H1 (cell line): Measurements from ENCODE around the gene CCDC73. TPM values are rescaled to one million over a fixed set of nuclear protein-coding genes. Genes with fewer than 3 reads are reported as not detected.

ENCODE experiments used
- CTCF ChIA-PET: fragments of 300-600 bp; sonication (Branson Sonifier 250); formaldehyde crosslinking; loops from one replicate; lab custom pipeline; 2021; ENCODE audit not compliant: partially characterized antibody; lab: Charles Lee
- POLR2A ChIA-PET: fragments of 300-600 bp; sonication (Branson Sonifier 250); formaldehyde crosslinking; loops from one replicate; lab custom pipeline; 2021; ENCODE audit warnings: inconsistent platforms; ENCODE audit not compliant: partially characterized antibody; lab: Charles Lee
- DNase-seq, 2 experiments: peaks; one replicate each; pipeline versions ENCODE4 v3.0.0 to v3.0.0-alpha.2; 2010 to 2022; ENCODE audit warnings: low spot score in 2 of 2, low read depth in 1 of 2, mixed read lengths in 1 of 2
- FAIRE-seq: peaks from 2 replicates; lab custom pipeline; 2011; peaks lifted over from hg19 to GRCh38; lab: Jason Lieb, UNC
- H2AFZ ChIP-seq: 2 replicates; pipeline ENCODE4 v1.8.1; 2012; ENCODE audit warnings: low read length, inconsistent platforms
- H2AK5ac ChIP-seq: 2 replicates; pipeline ENCODE4 v1.6.1; 2013; ENCODE audit warnings: low read depth, low read length
- H2BK120ac ChIP-seq: replicated peaks from 2 replicates; pipeline ENCODE3; 2013; ENCODE audit warnings: low read depth, low read length, inconsistent platforms
- H2BK12ac ChIP-seq: 2 replicates; pipeline ENCODE4 v1.6.1; 2013; ENCODE audit warnings: low read depth, low read length
- H2BK15ac ChIP-seq: 2 replicates; pipeline ENCODE4 v1.6.1; 2013; ENCODE audit warnings: low read length
- H2BK20ac ChIP-seq: 2 replicates; pipeline ENCODE4 v1.6.1; 2013; ENCODE audit warnings: low read length
- H2BK5ac ChIP-seq: 2 replicates; pipeline ENCODE4 v1.6.1; 2013; ENCODE audit warnings: low read depth, low read length
- H3K14ac ChIP-seq: 2 replicates; pipeline ENCODE4 v1.6.1; 2013; ENCODE audit warnings: inconsistent platforms; ENCODE audit not compliant: insufficient read length
- H3K18ac ChIP-seq: 2 replicates; pipeline ENCODE4 v1.6.1; 2013; ENCODE audit warnings: low read length; ENCODE audit errors: extremely low read depth
- H3K23ac ChIP-seq: 2 replicates; pipeline ENCODE4 v1.6.1; 2013; ENCODE audit warnings: inconsistent platforms; ENCODE audit not compliant: insufficient read length
- H3K23me2 ChIP-seq: 2 replicates; pipeline ENCODE4 v1.6.1; 2013; ENCODE audit warnings: low read depth, low read length
- H3K27ac ChIP-seq: 2 replicates; pipeline ENCODE4 v1.6.1; 2011; ENCODE audit warnings: low read depth, low read length, inconsistent platforms
- H3K27me3 ChIP-seq, 4 experiments: replicated peaks in 1 of 4; 1 replicate in 1 of 4; 2 replicates in 3 of 4; pipeline versions ENCODE4 v1.6.1 to v1.8.1; 2011 to 2013; ENCODE audit warnings: low read length in 3 of 4, mild to moderate bottlenecking in 3 of 4, inconsistent platforms in 2 of 4, mixed read lengths in 2 of 4, moderate library complexity in 1 of 4; ENCODE audit not compliant: control insufficient read depth in 3 of 4, insufficient read depth in 3 of 4; ENCODE audit errors: extremely low read depth in 1 of 4
- H3K36me3 ChIP-seq, 4 experiments: 2 replicates each; pipeline versions ENCODE4 v1.6.1 to v1.8.1; 2011 to 2013; ENCODE audit warnings: mild to moderate bottlenecking in 4 of 4, low read length in 3 of 4, moderate library complexity in 2 of 4, control low read depth in 1 of 4, inconsistent platforms in 1 of 4; ENCODE audit not compliant: insufficient read depth in 4 of 4, control insufficient read depth in 2 of 4
- H3K4ac ChIP-seq: replicated peaks from 2 replicates; pipeline ENCODE3; 2013; ENCODE audit warnings: low read length, low read depth, mixed read lengths, inconsistent platforms; ENCODE audit not compliant: insufficient read length
- H3K4me1 ChIP-seq, 4 experiments: replicated peaks in 1 of 4; 1 replicate in 1 of 4; 2 replicates in 3 of 4; pipeline versions ENCODE4 v1.6.1 to v1.8.1; 2011 to 2013; ENCODE audit warnings: low read length in 3 of 4, inconsistent platforms in 2 of 4, mixed read lengths in 1 of 4; ENCODE audit not compliant: insufficient read depth in 4 of 4, control insufficient read depth in 3 of 4
- H3K4me2 ChIP-seq, 2 experiments: 2 replicates each; pipeline versions ENCODE4 v1.6.1 to v1.8.1; 2011 to 2013; ENCODE audit warnings: low read depth in 2 of 2, low read length in 2 of 2, control low read depth in 1 of 2, inconsistent platforms in 1 of 2, mild to moderate bottlenecking in 1 of 2; ENCODE audit not compliant: insufficient read depth in 1 of 2
- H3K4me3 ChIP-seq, 4 experiments: fragments of 200-600, 300-600 bp in 1 of 4; sonication (generic), shearing (Covaris generic), sonication (Bioruptor Twin) in 1 of 4; 2 replicates each; pipeline versions ENCODE4 v1.5.1 to v1.8.1; 2011 to 2016; ENCODE audit warnings: low read length in 4 of 4, low read depth in 3 of 4, control low read depth in 2 of 4, inconsistent platforms in 2 of 4, mild to moderate bottlenecking in 2 of 4, mixed read lengths in 1 of 4, moderate library complexity in 1 of 4; ENCODE audit not compliant: insufficient read depth in 2 of 4; ENCODE audit errors: extremely low read depth in 1 of 4
- H3K56ac ChIP-seq: replicated peaks from 2 replicates; pipeline ENCODE3; 2013; ENCODE audit warnings: low read depth, mild to moderate bottlenecking, mixed read lengths, low read length, inconsistent platforms; ENCODE audit not compliant: insufficient read length
- H3K79me1 ChIP-seq: 2 replicates; pipeline ENCODE4 v1.6.1; 2013; ENCODE audit warnings: low read depth, low read length, control low read depth
- H3K79me2 ChIP-seq, 2 experiments: 2 replicates each; pipeline versions ENCODE4 v1.6.1 to v1.8.1; 2012 to 2013; ENCODE audit warnings: low read length in 2 of 2, mild to moderate bottlenecking in 2 of 2, inconsistent platforms in 1 of 2; ENCODE audit not compliant: insufficient read depth in 2 of 2, control insufficient read depth in 1 of 2
- H3K9ac ChIP-seq, 4 experiments: replicated peaks in 1 of 4; 1 replicate in 1 of 4; 2 replicates in 3 of 4; pipeline versions ENCODE4 v1.6.1 to v1.8.1; 2011 to 2013; ENCODE audit warnings: low read depth in 3 of 4, low read length in 3 of 4, control low read depth in 2 of 4, mild to moderate bottlenecking in 2 of 4, moderate library complexity in 2 of 4, inconsistent platforms in 1 of 4; ENCODE audit errors: extremely low read depth in 1 of 4
- H3K9me3 ChIP-seq, 2 experiments: 2 replicates each; pipeline versions ENCODE4 v1.6.1 to v1.8.1; 2012 to 2013; ENCODE audit warnings: mild to moderate bottlenecking in 2 of 2, moderate library complexity in 2 of 2, control low read depth in 1 of 2, inconsistent platforms in 1 of 2, low read depth in 1 of 2, low read length in 1 of 2, mixed read lengths in 1 of 2; ENCODE audit not compliant: insufficient read depth in 2 of 2
- H4K20me1 ChIP-seq, 2 experiments: replicated peaks in 1 of 2; 2 replicates each; pipeline versions ENCODE3 to v1.8.1; 2011 to 2013; ENCODE audit warnings: inconsistent platforms in 2 of 2, low read length in 2 of 2, mild to moderate bottlenecking in 1 of 2; ENCODE audit not compliant: insufficient read depth in 2 of 2, control insufficient read depth in 1 of 2
- H4K5ac ChIP-seq: 2 replicates; pipeline ENCODE4 v1.6.1; 2013; ENCODE audit warnings: low read length, low read depth, mixed read lengths, inconsistent platforms; ENCODE audit not compliant: insufficient read length
- H4K8ac ChIP-seq: 2 replicates; pipeline ENCODE4 v1.8.0; 2013; ENCODE audit warnings: mild to moderate bottlenecking, moderate library complexity, low read length, inconsistent platforms; ENCODE audit not compliant: insufficient read depth; ENCODE audit errors: extremely low read depth
- H4K91ac ChIP-seq: replicated peaks from 2 replicates; pipeline ENCODE3; 2013; ENCODE audit warnings: low read length, mixed read lengths, inconsistent platforms; ENCODE audit not compliant: insufficient read length
- ATF2 ChIP-seq: IDR thresholded peaks from 2 replicates; pipeline ENCODE4 v1.6.1; 2012; ENCODE audit warnings: low read length, inconsistent platforms
- WGBS, 2 experiments: shearing (Covaris generic) in 1 of 2; methylation state at CpG; one replicate each; pipeline versions ENCODE4 v1.1.6 to v1.1.7; 2013 to 2015; ENCODE audit warnings: low lambda C conversion rate in 2 of 2, mixed read lengths in 2 of 2, inconsistent platforms in 1 of 2, low coverage in 1 of 2, missing lambda C conversion rate in 1 of 2; ENCODE audit not compliant: insufficient replicate concordance in 2 of 2, insufficient coverage in 1 of 2, insufficient read length in 1 of 2; ENCODE audit errors: extremely low coverage in 1 of 2, missing lambda C conversion rate in 1 of 2; 5-methylcytosine and 5-hydroxymethylcytosine counted together
- polyA plus RNA-seq, 7 experiments: library from polyadenylated mRNA; depleted of rRNA in 3 of 7; stranded (reverse) in 5 of 7; unstranded in 2 of 7; fragments of >200 nt in 5 of 7; fragments of 200-250 nt in 2 of 7; gene quantifications; 1 replicate in 5 of 7; 2 replicates in 1 of 7; 4 replicates in 1 of 7; pipeline versions ENCODE4 v1.2.1 to v1.2.3, GENCODE V29; 2011 to 2013; ENCODE audit warnings: missing spikeins in 2 of 7, mixed read lengths in 2 of 7
- total RNA-seq: library from RNA; stranded (reverse); fragmentation: NEBNext Ultra II Directional; extraction: Animal tissue kit (Norgen Biotek cat#: 25700); gene quantifications from 2 replicates; pipeline ENCODE4 v1.2.1, GENCODE V29; 2021

Gene CCDC73
- total and polyA plus RNA-seq, 2 of the 8 experiments (the other 6 are each of a cell fraction or from before 2014, with no cell fraction given) = not detected

DNA sequence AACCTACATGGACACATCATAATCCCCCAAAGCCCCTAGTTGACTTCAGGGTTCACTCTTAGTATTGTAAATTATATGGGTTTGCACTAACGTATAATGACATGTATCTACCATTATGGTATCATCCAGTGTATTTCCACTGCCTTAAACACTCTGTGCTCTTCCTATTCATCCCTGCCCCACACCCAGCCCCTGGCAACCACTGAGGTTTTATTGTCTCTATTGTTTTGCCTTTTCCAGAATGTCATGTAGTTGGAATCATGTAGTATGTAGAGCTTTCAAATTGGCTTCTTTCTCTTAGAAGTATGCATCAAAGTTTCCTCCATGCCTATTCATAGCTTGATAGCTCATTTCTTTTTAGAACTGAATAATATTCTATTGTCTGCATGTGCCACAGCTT is 227.3 kb downstream of the CCDC73 start:
- Histone ChIP-seq H3K14ac (no peak overlapping the region), H3K4ac (no peak overlapping the region), H3K23ac (no peak overlapping the region), H2BK5ac (no peak overlapping the region), H4K91ac (no peak overlapping the region), H2BK15ac (no peak overlapping the region), H2BK12ac (no peak overlapping the region), H2AFZ (no peak overlapping the region), H3K79me1 (no peaks in the 10 kb centered on the region), H3K4me2 (no peak overlapping the region), H3K27ac (no peak overlapping the region), H3K4me1 (peaks cover 0 to 7% (median 4%) of the 10 kb centered on the region in 4 experiments; a peak in 5 of 7 replicates), H3K18ac (no peak overlapping the region), H2BK120ac (no peak overlapping the region), H3K23me2 (no peaks in the 10 kb centered on the region), H3K4me3 (no peak overlapping the region), H4K5ac (no peak overlapping the region), H2BK20ac (no peak overlapping the region), H3K36me3 (no peaks in the 10 kb centered on the region), H4K8ac (no peak overlapping the region), H3K79me2 (no peaks in the 10 kb centered on the region), H3K27me3 (peaks cover 0 to 5% (median 3%) of the 10 kb centered on the region in 4 experiments; a peak in 3 of 7 replicates), H2AK5ac (no peak overlapping the region), H4K20me1 (no peaks in the 10 kb centered on the region), H3K9me3 (no peaks in the 10 kb centered on the region), H3K56ac (no peak overlapping the region), H3K9ac (no peak overlapping the region)
- FAIRE-seq = no peak
- CTCF ChIA-PET = no interaction called here
- WGBS, 2 experiments = 95% methylated on average over 1 of the region's 1 CpG; no CpG with 5 or more reads in 1 of the 2 experiments
- DNase-seq = no peak
- POLR2A ChIA-PET = interaction anchor here (1.9 kb wide), 1 partner anchor 17 kb away, joined by 4 read pairs; the partner anchor contains the start of gene EIF3M
- no peak for TF ChIP-seq ATF2
